Measurements from ENCODE around the gene RBM34.

RBM34 gene

GRCh38 chr1:235152235-235152634 is 8.8 kb downstream of the RBM34 start:
- no peak for DNase-seq

GRCh38 chr1:235151033-235151432 is 10.0 kb downstream of the RBM34 start:
- DNase-seq: no peak

GRCh38 chr1:235149824-235150223 is 11.2 kb downstream of the RBM34 start:
- DNase-seq: no peak

GRCh38 chr1:235147269-235147668 is 13.8 kb downstream of the RBM34 start:
- DNase-seq: no peak

GRCh38 chr1:235145639-235146038 is 15.4 kb downstream of the RBM34 start:
- no peak for DNase-seq

- no peak for DNase-seq
Measured at GRCh38 chr1:235142991-235143390, 18.1 kb downstream of the RBM34 start.

- DNase-seq: no peak
Measured at GRCh38 chr1:235139315-235139714, 21.7 kb downstream of the RBM34 start.

GRCh38 chr1:235138821-235139220 is 22.2 kb downstream of the RBM34 start:
- DNase-seq: no peak

GRCh38 chr1:235136111-235136510 is 24.9 kb downstream of the RBM34 start:
- DNase-seq: no peak

GRCh38 chr1:235134171-235134570 is 26.9 kb downstream of the RBM34 start:
- DNase-seq: no peak

GRCh38 chr1:235133086-235133485 is 28.0 kb downstream of the RBM34 start:
- DNase-seq: no peak

- no peak for DNase-seq
Measured at GRCh38 chr1:235131961-235132360, 29.1 kb downstream of the RBM34 start.

GRCh38 chr1:235130766-235131270 is 30.2 kb downstream of the RBM34 start:
- DNase-seq: no peak

GRCh38 chr1:235129774-235130570 is 31.1 kb downstream of the RBM34 start:
- no peak for DNase-seq

GRCh38 chr1:235128456-235129328 is 32.4 kb downstream of the RBM34 start, which contains the start of gene TOMM20:
Gene TOMM20 (minus strand): TSS chr1:235128837. CDS start chr1:235128715, 122 bp downstream.
- peak; percentile 99 for DNase-seq

GRCh38 chr1:235127732-235128455 is 33.2 kb downstream of the RBM34 start:
- peak in 1 of 4 experiments; percentile 7 for DNase-seq

GRCh38 chr1:235127203-235127602 is 33.8 kb downstream of the RBM34 start:
- peak in 1 of 4 experiments; percentile 8 for DNase-seq

- no peak for DNase-seq
Measured at GRCh38 chr1:235124665-235125064, 36.4 kb downstream of the RBM34 start.

GRCh38 chr1:235124111-235124510 is 36.9 kb downstream of the RBM34 start:
- DNase-seq: no peak

GRCh38 chr1:235122348-235122747 is 38.7 kb downstream of the RBM34 start:
- DNase-seq: no peak

- no peak for DNase-seq
Measured at GRCh38 chr1:235113183-235113917, 47.7 kb downstream of the RBM34 start.
